GM21825 (cell line): ENCODE results near the gene ZNF444.
"Not testable (repeated sequence)": the region's sequence is repeated elsewhere in the genome, so short reads cannot be mapped to it uniquely, and the experiment has no call there.

ENCODE experiments used
- ATAC-seq: cut with Tn5 transposase; IDR thresholded peaks from one replicate; pipeline ENCODE4 v1.9.1; 2021; ENCODE audit warnings: mild to moderate bottlenecking, moderate library complexity; ENCODE audit not compliant: unreplicated experiment

The ZNF444 gene

DNA sequence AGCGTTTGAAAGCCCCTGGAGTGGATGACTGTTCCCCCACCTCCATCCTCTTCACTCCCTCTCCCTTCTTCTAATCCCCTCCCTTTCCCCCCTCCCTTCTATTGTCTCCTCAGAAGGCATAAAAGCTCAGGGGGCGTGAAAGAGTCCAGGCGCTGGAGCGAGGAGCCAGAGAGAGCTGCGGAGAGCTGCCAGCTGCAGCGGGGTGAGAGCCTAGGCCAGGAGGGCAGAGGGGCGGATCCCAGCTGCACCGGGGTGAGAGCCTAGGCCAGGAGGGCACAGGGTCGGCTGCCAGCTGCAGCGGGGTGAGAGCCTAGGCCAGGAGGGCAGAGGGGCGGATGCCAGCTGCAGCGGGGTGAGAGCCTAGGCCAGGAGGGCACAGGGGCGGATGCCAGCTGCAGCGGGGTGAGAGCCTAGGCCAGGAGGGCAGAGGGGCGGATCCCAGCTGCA is 34.8 kb downstream of the ZNF444 start, which contains the start of gene GALP:
Gene GALP, plus strand, starts transcription at position 148 of the 447 bp plus-strand sequence. CDS start 1,101 bp downstream, outside the sequence.
- not testable (repeated sequence) for ATAC-seq

- ATAC-seq, result not testable (repeated sequence)
These were observed 35.2 kb downstream of the ZNF444 start for GRCh38 chr19:56176310-56176709.

DNA sequence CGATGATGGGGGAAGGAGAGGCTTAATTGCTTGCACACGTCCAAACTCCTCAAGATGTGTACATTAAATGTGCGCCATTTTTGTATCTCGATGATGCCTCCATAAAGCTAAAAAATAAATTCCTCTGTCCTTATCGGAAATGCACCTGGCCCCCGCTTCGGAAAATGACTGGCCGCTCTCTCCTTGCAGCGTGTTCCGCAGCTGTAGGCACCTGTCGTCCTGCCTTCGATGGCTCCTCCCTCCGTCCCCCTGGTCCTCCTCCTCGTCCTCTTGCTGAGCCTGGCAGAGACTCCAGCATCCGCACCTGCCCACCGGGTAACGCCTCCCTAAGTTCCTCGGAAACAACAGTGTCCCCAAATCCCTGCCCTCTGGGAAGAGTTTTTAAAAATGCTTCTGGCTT is 35.8 kb downstream of the ZNF444 start:
- ATAC-seq, result no peak

DNA sequence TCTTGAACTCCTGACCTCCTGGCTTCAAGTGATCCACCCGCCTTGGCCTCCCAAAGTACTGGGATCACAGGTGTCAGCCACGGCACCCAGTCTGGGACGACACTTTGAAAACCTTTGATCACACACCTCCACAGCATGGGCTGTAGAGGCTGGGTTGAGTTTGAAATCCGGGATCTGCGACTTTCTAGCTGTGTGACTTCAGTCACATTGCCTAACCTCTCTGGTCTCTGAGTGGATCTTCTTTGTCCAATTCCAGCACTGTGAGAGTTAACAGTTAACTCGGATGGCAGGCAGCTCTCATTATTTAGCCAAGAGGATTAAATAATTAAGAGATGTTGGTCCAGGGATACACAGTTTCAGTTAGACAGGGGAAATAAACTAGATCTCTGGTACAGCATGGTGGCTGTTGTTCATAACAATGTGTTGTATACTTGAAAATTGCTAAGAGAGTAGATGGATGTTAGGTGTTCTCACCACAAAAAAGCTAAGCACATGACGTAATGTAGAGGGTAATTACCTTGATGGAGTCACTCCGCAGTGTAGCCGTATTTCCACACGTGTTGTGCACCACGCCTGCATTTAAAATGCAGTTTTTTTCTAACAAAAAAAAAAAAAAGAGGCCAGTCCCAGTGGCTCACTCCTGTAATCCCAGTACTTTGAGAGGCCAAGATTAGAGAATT is 36.6 kb downstream of the ZNF444 start:
- ATAC-seq, result no peak

- no peak for ATAC-seq
These were observed 48.7 kb downstream of the ZNF444 start for GRCh38 chr19:56189785-56190184.

DNA sequence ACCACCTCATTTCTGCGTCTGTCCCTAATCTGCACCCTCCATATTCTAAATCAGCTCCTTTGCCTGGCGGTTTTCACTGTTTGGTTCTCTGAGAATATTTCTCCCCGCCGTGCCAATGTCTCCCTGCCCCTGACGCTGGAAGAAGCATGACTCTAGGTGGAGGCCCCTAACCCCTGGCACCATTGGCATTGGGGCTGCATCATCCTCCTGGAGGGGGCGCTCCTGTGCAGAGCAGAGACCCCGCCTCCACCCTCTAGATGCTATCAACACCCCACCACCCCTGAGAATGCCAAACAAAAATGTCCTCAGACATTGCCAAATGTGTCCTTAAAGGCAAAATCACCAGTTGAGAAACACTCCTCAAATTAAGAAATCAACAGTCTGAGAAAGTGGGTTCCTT is 50.0 kb downstream of the ZNF444 start:
- no peak for ATAC-seq

GRCh38 chr19:56191711-56192110 is 50.6 kb downstream of the ZNF444 start:
- no peak for ATAC-seq

GRCh38 chr19:56193981-56194640 is 53.0 kb downstream of the ZNF444 start:
- no peak for ATAC-seq

GRCh38 chr19:56197646-56198045 is 56.6 kb downstream of the ZNF444 start, which contains the start of gene ZSCAN5B:
Gene ZSCAN5B, minus strand, starts transcription at chr19:56197783. Its CDS starts 4,731 bp downstream, at chr19:56193052.
- not testable (repeated sequence) for ATAC-seq

GRCh38 chr19:56199687-56200086 is 58.6 kb downstream of the ZNF444 start:
- ATAC-seq, result no peak

DNA sequence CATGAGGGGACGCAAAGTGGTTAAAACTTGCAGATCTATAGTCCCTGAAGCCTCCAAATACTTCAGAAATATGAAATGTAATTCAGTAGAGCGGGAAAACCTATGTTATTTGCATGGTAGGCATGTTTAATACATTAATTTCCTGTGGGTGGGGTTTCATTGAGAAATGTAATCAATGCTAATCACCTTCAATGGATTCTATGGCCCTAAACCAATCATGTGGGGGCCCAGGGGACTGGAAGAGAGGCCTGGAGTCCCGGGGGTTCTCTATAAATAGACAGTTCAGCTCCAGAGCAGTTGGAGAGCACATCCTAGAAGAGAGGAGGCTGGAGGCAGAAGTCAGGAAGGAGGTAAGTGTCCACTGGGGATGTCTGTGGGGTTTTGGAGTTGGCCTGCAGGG is 60.9 kb downstream of the ZNF444 start, which contains the start of gene ZSCAN5C:
Gene ZSCAN5C, plus strand, starts transcription at position 301 of the 400 bp plus-strand sequence. CDS start 3,641 bp downstream, outside the sequence.
- no peak for ATAC-seq

GRCh38 chr19:56207581-56207980 is 66.5 kb downstream of the ZNF444 start:
- not testable (repeated sequence) for ATAC-seq

GRCh38 chr19:56209091-56209490 is 68.0 kb downstream of the ZNF444 start:
- no peak for ATAC-seq

- ATAC-seq, result not testable (repeated sequence)
These were observed 68.9 kb downstream of the ZNF444 start for GRCh38 chr19:56210036-56210435.
